IMR-90 (cell line): Measurements from ENCODE around the gene SERPINB1. TPM values are rescaled to one million over a fixed set of nuclear protein-coding genes. Genes with fewer than 3 reads are reported as not detected.

Source experiments
- ATAC-seq: fragments of 200-7000 bp; cut with Tn5 transposase; 2 replicates; pipeline ENCODE4 v1.9.1; 2020; ENCODE audit warnings: low read depth, mild to moderate bottlenecking, moderate library complexity
- BruUV-seq: library from RNA; stranded (reverse); fragments of 400-500 nt; replicated peaks from 2 replicates; lab custom pipeline; 2021; lab: Mats Ljungman, UMichigan
- CTCF ChIA-PET: fragments of 300-600 bp; formaldehyde crosslinking; extraction: SDS; loops from one replicate; lab custom pipeline; 2021; ENCODE audit warnings: antibody characterized with exemption; lab: Yijun Ruan, JAX
- POLR2A ChIA-PET: fragments of 300-600 bp; sonication (Branson Sonifier 250); formaldehyde crosslinking; loops from one replicate; lab custom pipeline; 2022; ENCODE audit warnings: antibody characterized with exemption; ENCODE audit not compliant: unreplicated experiment; lab: Charles Lee
- DNase-seq: peaks from one replicate; pipeline ENCODE4 v3.0.0; 2013
- H2AFZ ChIP-seq: replicated peaks from 2 replicates; pipeline ENCODE3; 2013; ENCODE audit warnings: low read length, mild to moderate bottlenecking; ENCODE audit not compliant: poor library complexity
- H2AK5ac ChIP-seq: 2 replicates; pipeline ENCODE4 v1.6.1; 2013; ENCODE audit warnings: low read depth, low read length, inconsistent platforms
- H2AK9ac ChIP-seq: replicated peaks from 2 replicates; pipeline ENCODE3; 2013; ENCODE audit warnings: mild to moderate bottlenecking, low read depth, low read length, moderate library complexity; ENCODE audit not compliant: poor library complexity
- H2BK120ac ChIP-seq: 2 replicates; pipeline ENCODE4 v1.6.1; 2013; ENCODE audit warnings: low read depth, low read length, inconsistent platforms
- H2BK15ac ChIP-seq: 3 replicates; pipeline ENCODE4 v1.6.1; 2013; ENCODE audit warnings: low read depth, low read length, inconsistent platforms
- H2BK20ac ChIP-seq: 2 replicates; pipeline ENCODE4 v1.6.1; 2013; ENCODE audit warnings: low read depth, mild to moderate bottlenecking, inconsistent platforms, low read length, moderate library complexity
- H2BK5ac ChIP-seq: 2 replicates; pipeline ENCODE4 v1.6.1; 2013; ENCODE audit warnings: mild to moderate bottlenecking, low read depth, low read length, inconsistent platforms; ENCODE audit not compliant: poor library complexity, severe bottlenecking
- H3K14ac ChIP-seq: replicated peaks from 2 replicates; pipeline ENCODE4 v1.6.1; 2013; ENCODE audit warnings: low read depth, low read length, inconsistent platforms
- H3K18ac ChIP-seq: 2 replicates; pipeline ENCODE4 v1.6.1; 2013; ENCODE audit warnings: low read depth, low read length, control low read depth
- H3K23ac ChIP-seq: 2 replicates; pipeline ENCODE4 v1.6.1; 2013; ENCODE audit warnings: low read depth, low read length, inconsistent platforms
- H3K27ac ChIP-seq: 2 replicates; pipeline ENCODE4 v1.5.1; 2013; ENCODE audit warnings: mild to moderate bottlenecking, control low read depth, low read length; ENCODE audit not compliant: insufficient read depth
- H3K27me3 ChIP-seq: 2 replicates; pipeline ENCODE4 v1.6.1; 2013; ENCODE audit warnings: low read length; ENCODE audit not compliant: control insufficient read depth, insufficient read depth
- H3K36me3 ChIP-seq: 2 replicates; pipeline ENCODE4 v1.6.1; 2013; ENCODE audit warnings: low read length, mixed read lengths; ENCODE audit not compliant: control insufficient read depth, insufficient read depth
- H3K4ac ChIP-seq: 2 replicates; pipeline ENCODE4 v1.6.1; 2013; ENCODE audit warnings: low read depth, low read length, inconsistent platforms
- H3K4me1 ChIP-seq: 2 replicates; pipeline ENCODE4 v1.6.1; 2013; ENCODE audit warnings: low read length, mixed read lengths; ENCODE audit not compliant: control insufficient read depth, insufficient read depth
- H3K4me2 ChIP-seq: 2 replicates; pipeline ENCODE4 v1.6.1; 2013; ENCODE audit warnings: low read depth, mild to moderate bottlenecking, control low read depth, low read length, moderate library complexity
- H3K4me3 ChIP-seq: 2 replicates; pipeline ENCODE4 v1.5.1; 2013; ENCODE audit warnings: low read depth, mild to moderate bottlenecking, control low read depth, low read length, moderate library complexity; ENCODE audit not compliant: insufficient read depth
- H3K56ac ChIP-seq: 2 replicates; pipeline ENCODE4 v1.6.1; 2013; ENCODE audit warnings: low read length, inconsistent platforms; ENCODE audit not compliant: insufficient read depth; ENCODE audit errors: extremely low read depth
- H3K79me1 ChIP-seq, 2 experiments: 2 replicates each; pipeline ENCODE4 v1.6.1; 2013; ENCODE audit warnings: low read length in 2 of 2, inconsistent platforms in 1 of 2, low read depth in 1 of 2
- H3K9ac ChIP-seq: 2 replicates; pipeline ENCODE4 v1.6.1; 2013; ENCODE audit warnings: low read depth, low read length, control low read depth
- H3K9me1 ChIP-seq: 2 replicates; pipeline ENCODE4 v1.6.1; 2013; ENCODE audit warnings: low read length, inconsistent platforms; ENCODE audit not compliant: insufficient read depth
- H3K9me3 ChIP-seq: 2 replicates; pipeline ENCODE4 v1.6.1; 2013; ENCODE audit warnings: low read length; ENCODE audit not compliant: control insufficient read depth, insufficient read depth
- H4K20me1 ChIP-seq: 2 replicates; pipeline ENCODE4 v1.6.1; 2013; ENCODE audit warnings: low read length, inconsistent platforms; ENCODE audit not compliant: insufficient read depth
- H4K5ac ChIP-seq: 2 replicates; pipeline ENCODE4 v1.6.1; 2013; ENCODE audit warnings: mild to moderate bottlenecking, low read depth, low read length, control low read depth
- H4K8ac ChIP-seq, 2 experiments: 2 replicates each; pipeline ENCODE4 v1.6.1; 2013; ENCODE audit warnings: low read depth in 2 of 2, low read length in 2 of 2, control low read depth in 1 of 2, inconsistent platforms in 1 of 2
- H4K91ac ChIP-seq: 2 replicates; pipeline ENCODE4 v1.6.1; 2013; ENCODE audit warnings: low read depth, low read length, inconsistent platforms; ENCODE audit not compliant: insufficient read depth
- FOS ChIP-seq: fragments of 150-350 bp; IDR thresholded peaks from 2 replicates; pipeline ENCODE4 v1.6.1; 2016; ENCODE audit warnings: low read depth, low read length
- MAFK ChIP-seq: IDR thresholded peaks from 2 replicates; pipeline ENCODE4 v1.6.1; 2012; ENCODE audit warnings: low read depth, low read length, improper control_type of control experiment
- POLR2A ChIP-seq: IDR thresholded peaks from 2 replicates; pipeline ENCODE4 v1.6.1; 2012; ENCODE audit warnings: mild to moderate bottlenecking, low read depth, low read length
- WGBS, 2 experiments: methylation state at CpG; one replicate each; pipeline versions ENCODE4 v1.1.5 to v1.1.7; 2013; ENCODE audit warnings: missing lambda C conversion rate in 2 of 2; ENCODE audit not compliant: insufficient read length in 1 of 2; ENCODE audit errors: extremely low coverage in 2 of 2; 5-methylcytosine and 5-hydroxymethylcytosine counted together
- dilution Hi-C: fragments of 300-500 bp; cut with HindIII; formaldehyde crosslinking; loops from one replicate; pipeline ENCODE4 v1.14.3; 2018; ENCODE audit warnings: low sequenced_read_pairs; ENCODE audit not compliant: unreplicated experiment
- in situ Hi-C: fragments of 300-500 bp; cut with MboI; formaldehyde crosslinking; loops from 3 replicates; pipeline ENCODE4 v1.14.3; 2019; ENCODE audit warnings: low sequenced_read_pairs, inconsistent platforms, mixed read lengths
- intact Hi-C: fragments of 100-400 bp; cut with micrococcal nuclease; formaldehyde crosslinking; loops from 2 replicates; pipeline ENCODE4 v1.10.0; 2022
- polyA plus RNA-seq, 3 experiments: library from polyadenylated mRNA; depleted of rRNA; stranded (reverse); fragments of >200 nt; gene quantifications; 2 replicates each; pipeline ENCODE4 v1.2.3, GENCODE V29; 2012; ENCODE audit warnings: low replicate concordance in 1 of 3
- total RNA-seq: library from RNA; depleted of rRNA; stranded (reverse); fragments of >200 nt; gene quantifications from 2 replicates; pipeline ENCODE4 v1.2.3, GENCODE V29; 2012
- TF ChIP-seq, protein P1 (sequence below): fragments of 150-350 bp; IDR thresholded peaks from 2 replicates; pipeline ENCODE4 v1.6.1; 2017; ENCODE audit warnings: mild to moderate bottlenecking, antibody characterized with exemption, low read length, low read depth

SERPINB1 gene
- total and polyA plus RNA-seq, 2 of the 4 experiments (the other 2 are of a cell fraction): 6.1 to 9.1 TPM

DNA sequence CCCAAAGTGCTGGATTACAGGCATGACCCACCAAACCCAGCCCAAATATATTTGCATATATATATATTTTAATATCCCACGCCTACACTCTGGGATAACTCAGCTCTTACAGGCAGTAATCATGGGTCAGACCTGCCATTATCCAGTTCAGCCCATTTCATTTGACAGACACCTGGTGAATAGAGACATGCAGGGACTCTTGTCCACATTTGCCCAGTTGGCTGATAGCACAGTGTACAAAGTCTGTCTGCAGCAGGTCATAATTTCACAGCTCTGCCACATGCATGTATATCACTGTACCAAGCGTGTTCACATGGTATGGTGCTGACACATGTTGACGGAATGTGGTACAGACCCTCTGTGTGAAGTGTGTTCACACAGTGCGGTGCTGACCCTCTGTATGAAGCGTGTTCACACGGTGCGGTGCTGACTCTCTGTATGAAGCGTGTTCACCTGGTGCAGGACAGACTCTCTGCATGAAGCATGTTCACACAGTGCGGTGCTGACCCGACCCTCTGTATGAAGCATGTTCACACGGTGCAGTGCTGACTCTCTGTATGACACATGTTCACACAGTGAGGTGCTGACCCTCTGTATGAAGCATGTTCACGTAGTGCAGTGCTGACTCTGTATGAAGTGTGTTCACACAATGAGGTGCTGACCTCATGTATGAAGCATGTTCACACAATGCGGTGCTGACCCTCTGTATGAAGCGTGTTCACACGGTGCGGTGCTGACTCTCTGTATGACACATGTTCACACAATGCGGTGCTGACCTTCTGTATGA is 10.3 kb upstream of the SERPINB1 start (continued):
- TF ChIP-seq FOS: no peak
- no peak for TF ChIP-seq MAFK
- no peak for TF ChIP-seq POLR2A

DNA sequence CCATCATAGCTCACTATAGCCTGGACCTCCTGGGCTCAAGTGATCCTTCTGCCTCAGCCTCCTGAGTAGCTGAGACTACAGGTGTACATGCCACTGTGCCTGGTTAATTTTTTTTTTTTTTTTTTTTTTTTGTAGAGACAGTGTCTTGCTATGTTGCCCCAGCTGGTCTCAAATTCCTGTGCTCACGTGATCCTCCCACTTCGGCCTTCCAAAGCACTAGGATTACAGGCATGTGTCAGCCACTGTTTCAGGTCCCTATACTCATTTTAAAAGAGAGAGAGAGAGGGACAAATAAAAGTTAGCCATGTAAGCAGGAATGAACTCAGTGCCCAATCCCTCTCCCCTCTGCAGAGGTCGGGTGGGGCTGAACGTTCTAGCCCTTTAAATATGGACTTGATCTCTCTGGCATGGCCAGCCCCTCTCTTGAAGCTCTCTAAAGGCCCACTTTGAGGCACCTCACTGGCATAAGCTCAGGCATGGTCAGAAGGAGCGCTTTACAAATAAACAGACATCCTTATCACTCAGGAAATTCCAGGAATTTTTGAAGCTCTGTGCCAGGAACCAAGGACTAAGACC is 9.0 kb upstream of the SERPINB1 start:
- in situ Hi-C loops (no loop called here), intact Hi-C loops (no loop called here), dilution Hi-C loops (no loop called here)
- TF ChIP-seq, protein P1, sequence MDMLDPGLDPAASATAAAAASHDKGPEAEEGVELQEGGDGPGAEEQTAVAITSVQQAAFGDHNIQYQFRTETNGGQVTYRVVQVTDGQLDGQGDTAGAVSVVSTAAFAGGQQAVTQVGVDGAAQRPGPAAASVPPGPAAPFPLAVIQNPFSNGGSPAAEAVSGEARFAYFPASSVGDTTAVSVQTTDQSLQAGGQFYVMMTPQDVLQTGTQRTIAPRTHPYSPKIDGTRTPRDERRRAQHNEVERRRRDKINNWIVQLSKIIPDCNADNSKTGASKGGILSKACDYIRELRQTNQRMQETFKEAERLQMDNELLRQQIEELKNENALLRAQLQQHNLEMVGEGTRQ: peak; percentile 47; the same call in 1 of the 2 replicates
- no peak for TF ChIP-seq MAFK
- H2AK5ac ChIP-seq: peak overlapping the region; percentile 95
- H4K5ac ChIP-seq: peak overlapping the region; percentile 95
- H2BK120ac ChIP-seq: peak overlapping the region; percentile 96
- peak overlapping the region; percentile 78 for H3K4ac ChIP-seq
- H3K9ac ChIP-seq: peak overlapping the region; percentile 9; the same call in 1 of the 2 replicates
- peak overlapping the region; percentile 75 for H3K27ac ChIP-seq
- peak overlapping the region; percentile 30; the same call in 1 of the 2 replicates for H3K56ac ChIP-seq
- H4K91ac ChIP-seq: peak overlapping the region; percentile 89
- ChIA-PET POLR2A (interaction anchor here (0.9 kb wide), 1 partner anchor 9 kb away, joined by 3 read pairs; the partner anchor contains the start of gene SERPINB1), CTCF (interaction anchor here (0.6 to 2.5 kb wide), 5 partner anchors 53 to 138 kb away, joined by 4 to 10 read pairs (median 7); no protein-coding TSS in a partner anchor)
- peak overlapping the region; percentile 83 to 92 for H4K8ac ChIP-seq
- H3K4me1 ChIP-seq: peaks cover 28% of the 10 kb centered on the region
- H2BK5ac ChIP-seq: peak overlapping the region; percentile 65
- H3K36me3 ChIP-seq: no peaks in the 10 kb centered on the region
- H3K4me3 ChIP-seq: no peak overlapping the region
- H2BK15ac ChIP-seq: peak overlapping the region; percentile 93; the same call in 2 of the 3 replicates
- peak overlapping the region; percentile 83 for H3K18ac ChIP-seq
- peak overlapping the region; percentile 68 for H2BK20ac ChIP-seq
- peaks cover 32% of the 10 kb centered on the region for H3K9me1 ChIP-seq
- peak overlapping the region; percentile 82 for H3K14ac ChIP-seq
- H3K9me3 ChIP-seq: no peaks in the 10 kb centered on the region
- H3K79me1 ChIP-seq: peaks cover 0 to 27% of the 10 kb centered on the region in 2 experiments; a peak in 2 of 4 replicates
- H3K23ac ChIP-seq: peak overlapping the region; percentile 66; the same call in 1 of the 2 replicates
- DNase-seq (peak; percentile 58), ATAC-seq (peak; percentile 31)
- H2AK9ac ChIP-seq: no peak overlapping the region
- WGBS, 2 experiments: no CpG with 5 or more reads among the region's 5 CpGs
- H4K20me1 ChIP-seq: no peaks in the 10 kb centered on the region
- H3K27me3 ChIP-seq: no peaks in the 10 kb centered on the region
- no TSS peak for BruUV-seq
- H2AFZ ChIP-seq: peak overlapping the region; percentile 66
- peak overlapping the region; percentile 33 for H3K4me2 ChIP-seq
